Measurements from ENCODE around the gene DKK3. TPM values are rescaled to one million over a fixed set of nuclear protein-coding genes. Genes with fewer than 3 reads are reported as not detected.

The DKK3 gene
- total RNA-seq, 1 donor from 2014 or later, result 36.3 TPM

DNA sequence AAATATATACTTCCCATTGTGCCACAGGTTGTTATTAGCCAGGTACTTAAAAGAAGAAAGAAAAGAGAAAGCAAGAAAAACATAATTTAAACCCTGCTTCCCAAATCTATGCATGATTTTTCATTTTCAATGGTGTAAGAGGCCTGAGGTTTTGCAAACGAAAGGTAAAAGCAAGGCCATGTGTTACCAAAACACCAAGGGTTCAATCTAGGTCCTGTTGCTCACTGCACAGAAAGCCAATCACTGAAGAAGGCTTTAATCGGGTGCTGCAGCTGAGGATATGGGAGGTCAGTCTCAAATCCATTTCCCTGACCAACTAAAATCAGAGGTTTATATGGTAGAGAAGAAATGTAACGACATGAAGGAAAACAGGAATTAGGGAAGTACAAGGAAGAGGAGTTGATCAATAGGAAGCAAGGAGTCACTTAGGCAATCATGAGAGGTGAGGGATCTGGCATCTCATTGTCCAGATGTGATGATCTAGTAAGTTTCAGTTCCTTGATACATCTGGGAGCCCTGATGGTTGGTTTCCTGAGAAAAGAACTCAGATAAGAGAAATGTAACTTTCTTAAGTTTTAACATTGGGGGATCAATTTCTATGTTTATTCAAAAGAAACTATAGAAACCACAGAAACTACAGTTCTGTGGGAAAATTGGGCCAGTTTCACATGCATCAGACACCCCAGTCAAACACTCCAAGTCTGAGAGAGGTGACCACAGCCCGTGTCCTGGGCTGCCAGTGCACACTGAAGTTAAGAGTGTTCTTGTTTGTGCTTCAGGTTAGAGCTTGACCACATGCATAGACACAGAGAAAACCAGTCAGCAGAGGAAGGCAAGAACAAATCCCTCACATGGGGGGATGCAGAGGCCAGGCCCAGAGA lies 18.1 kb upstream of the DKK3 start:
- Mint-ChIP-seq H3K27ac (no peak overlapping the region), H3K4me1 (ENCODE audit: unreplicated experiment) (peaks cover 28% of the 10 kb centered on the region), H3K36me3 (peaks cover 9% of the 10 kb centered on the region), H3K27me3 (peaks cover 2% of the 10 kb centered on the region), H3K4me3 (no peak overlapping the region), H3K9me3 (peaks cover 14% of the 10 kb centered on the region)
- no peak for DNase-seq (ENCODE audit: extremely low spot score, unreplicated experiment)
- TF ChIP-seq, protein P1, sequence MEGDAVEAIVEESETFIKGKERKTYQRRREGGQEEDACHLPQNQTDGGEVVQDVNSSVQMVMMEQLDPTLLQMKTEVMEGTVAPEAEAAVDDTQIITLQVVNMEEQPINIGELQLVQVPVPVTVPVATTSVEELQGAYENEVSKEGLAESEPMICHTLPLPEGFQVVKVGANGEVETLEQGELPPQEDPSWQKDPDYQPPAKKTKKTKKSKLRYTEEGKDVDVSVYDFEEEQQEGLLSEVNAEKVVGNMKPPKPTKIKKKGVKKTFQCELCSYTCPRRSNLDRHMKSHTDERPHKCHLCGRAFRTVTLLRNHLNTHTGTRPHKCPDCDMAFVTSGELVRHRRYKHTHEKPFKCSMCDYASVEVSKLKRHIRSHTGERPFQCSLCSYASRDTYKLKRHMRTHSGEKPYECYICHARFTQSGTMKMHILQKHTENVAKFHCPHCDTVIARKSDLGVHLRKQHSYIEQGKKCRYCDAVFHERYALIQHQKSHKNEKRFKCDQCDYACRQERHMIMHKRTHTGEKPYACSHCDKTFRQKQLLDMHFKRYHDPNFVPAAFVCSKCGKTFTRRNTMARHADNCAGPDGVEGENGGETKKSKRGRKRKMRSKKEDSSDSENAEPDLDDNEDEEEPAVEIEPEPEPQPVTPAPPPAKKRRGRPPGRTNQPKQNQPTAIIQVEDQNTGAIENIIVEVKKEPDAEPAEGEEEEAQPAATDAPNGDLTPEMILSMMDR (conservative IDR thresholded peaks at IDR 0.05), result no peak

DNA sequence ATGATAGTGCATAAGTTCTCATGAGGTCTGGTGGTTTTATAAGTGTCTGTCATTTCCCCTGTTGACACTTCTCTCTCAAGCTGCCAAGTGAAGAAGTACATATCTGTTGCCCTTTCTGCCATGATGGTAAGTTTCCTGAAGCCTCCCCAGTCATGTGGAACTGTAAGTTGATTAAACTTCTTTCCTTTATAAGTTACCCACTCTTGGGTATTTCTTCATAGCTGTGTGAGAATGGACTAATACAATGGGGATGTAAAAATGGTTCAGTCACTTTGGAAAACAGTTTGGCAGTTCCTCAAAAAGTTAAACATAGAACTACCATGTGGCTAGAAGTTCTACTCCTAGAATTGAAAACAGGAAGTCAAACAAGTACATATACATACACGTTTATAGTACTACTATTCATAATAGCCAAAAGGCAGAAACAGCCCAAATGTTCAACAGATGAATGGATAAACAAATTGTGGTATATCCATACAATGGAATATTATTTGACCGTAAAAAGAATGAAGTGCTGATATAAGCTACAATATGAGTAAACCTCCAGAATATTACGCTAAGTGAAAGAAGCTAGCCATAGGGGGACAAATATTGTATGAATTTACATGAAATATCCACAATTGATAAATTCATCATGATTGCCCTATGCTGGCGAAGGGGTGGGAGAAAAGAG lies 16.0 kb upstream of the DKK3 start:
- TF ChIP-seq, protein P1 (conservative IDR thresholded peaks at IDR 0.05), result no peak
- H3K9me3 Mint-ChIP-seq, result peaks cover 14% of the 10 kb centered on the region
- peaks cover 32% of the 10 kb centered on the region for H3K4me1 Mint-ChIP-seq (ENCODE audit: unreplicated experiment)
- H3K4me3 Mint-ChIP-seq, result no peak overlapping the region
- no peak for DNase-seq (ENCODE audit: extremely low spot score, unreplicated experiment)
- H3K27ac Mint-ChIP-seq, result no peak overlapping the region
- H3K27me3 Mint-ChIP-seq, result peaks cover 2% of the 10 kb centered on the region
- peaks cover 9% of the 10 kb centered on the region for H3K36me3 Mint-ChIP-seq

DNA sequence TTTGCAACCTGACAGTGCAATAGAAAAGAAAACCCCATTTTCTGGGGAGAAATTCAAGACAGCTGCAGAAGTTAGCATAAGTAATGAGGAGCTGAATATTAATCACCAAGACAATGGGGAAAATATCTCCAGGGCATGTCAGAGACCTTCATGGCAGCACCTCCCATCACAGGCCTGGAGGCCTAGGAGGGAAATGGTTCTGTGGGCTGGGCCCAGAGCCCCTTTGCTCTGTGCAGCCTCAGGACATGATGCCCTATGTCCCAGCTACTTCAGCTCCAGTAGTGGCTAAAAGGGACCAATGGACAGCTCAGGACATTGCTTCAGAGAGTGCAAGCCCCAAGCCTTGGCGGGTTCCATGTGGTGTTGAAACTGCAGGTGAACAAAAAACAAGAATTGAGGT lies 14.6 kb upstream of the DKK3 start:
- TF ChIP-seq, protein P1 (conservative IDR thresholded peaks at IDR 0.05), result no peak
- Mint-ChIP-seq H3K4me3 (no peak overlapping the region), H3K27me3 (peaks cover 2% of the 10 kb centered on the region), H3K4me1 (ENCODE audit: unreplicated experiment) (peaks cover 25% of the 10 kb centered on the region), H3K9me3 (peaks cover 14% of the 10 kb centered on the region), H3K27ac (no peak overlapping the region), H3K36me3 (peaks cover 9% of the 10 kb centered on the region)
- no peak for DNase-seq (ENCODE audit: extremely low spot score, unreplicated experiment)

DNA sequence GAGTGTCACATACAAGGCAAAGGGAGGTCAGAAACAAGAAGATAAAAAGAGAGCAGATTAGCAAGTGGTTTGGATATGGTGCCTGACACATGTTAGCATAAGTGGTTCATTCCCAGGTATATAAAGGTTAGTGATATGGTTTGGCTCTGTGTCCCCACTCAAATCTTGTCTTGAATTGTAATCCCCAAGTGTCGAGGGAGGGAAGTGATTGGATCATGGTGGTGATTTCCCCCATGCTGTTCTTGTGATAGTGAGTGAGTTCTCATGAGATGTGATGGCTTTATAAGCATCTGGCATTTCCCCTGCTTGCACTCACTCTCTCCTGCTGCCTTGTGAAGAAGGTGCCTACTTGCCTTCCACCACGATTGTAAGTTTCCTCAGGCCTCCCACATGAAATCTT lies 12.1 kb upstream of the DKK3 start:
- no peak for DNase-seq (ENCODE audit: extremely low spot score, unreplicated experiment)
- peaks cover 9% of the 10 kb centered on the region for H3K36me3 Mint-ChIP-seq

DNA sequence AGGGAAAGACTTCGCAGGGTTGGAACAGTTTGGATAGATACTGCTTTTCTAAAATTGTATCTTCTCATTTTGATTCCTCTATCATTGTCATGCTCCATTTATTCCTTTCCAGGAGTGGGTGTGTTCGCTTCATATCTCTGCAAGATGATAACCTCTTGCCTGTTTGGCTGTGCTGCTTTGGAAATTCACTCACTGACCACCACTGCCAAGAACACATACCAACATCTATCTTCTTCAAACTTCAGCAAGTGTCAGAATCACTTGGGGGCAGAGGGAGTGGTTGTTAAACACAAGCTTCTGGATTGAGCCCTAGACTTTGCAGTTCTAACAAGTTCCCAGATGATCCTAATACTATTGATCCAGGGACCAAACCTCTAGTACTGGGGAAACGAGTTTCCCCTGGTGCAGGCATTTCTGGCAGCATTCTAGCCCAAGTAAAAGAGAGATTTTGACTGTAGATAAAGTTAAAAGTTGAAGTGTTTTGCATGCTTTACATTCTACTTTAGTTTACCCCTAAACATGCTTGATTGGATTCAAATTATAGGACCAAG lies 11.5 kb upstream of the DKK3 start:
- peaks cover 9% of the 10 kb centered on the region for H3K36me3 Mint-ChIP-seq
- peak overlapping the region; percentile 2 for H3K27ac Mint-ChIP-seq
- peaks cover 14% of the 10 kb centered on the region for H3K9me3 Mint-ChIP-seq
- no peak overlapping the region for H3K4me3 Mint-ChIP-seq
- TF ChIP-seq, protein P1 (conservative IDR thresholded peaks at IDR 0.05), result no peak
- peaks cover 16% of the 10 kb centered on the region for H3K4me1 Mint-ChIP-seq (ENCODE audit: unreplicated experiment)
- H3K27me3 Mint-ChIP-seq, result no peaks in the 10 kb centered on the region
- no peak for DNase-seq (ENCODE audit: extremely low spot score, unreplicated experiment)

More for the DNA sequence above, 12.1 kb upstream of the DKK3 start:
- Mint-ChIP-seq H3K4me1 (ENCODE audit: unreplicated experiment) (peaks cover 16% of the 10 kb centered on the region), H3K9me3 (peaks cover 14% of the 10 kb centered on the region), H3K27me3 (no peaks in the 10 kb centered on the region), H3K27ac (peak overlapping the region; percentile 2), H3K4me3 (no peak overlapping the region)
- TF ChIP-seq, protein P1 (conservative IDR thresholded peaks at IDR 0.05), result no peak

All from type B pancreatic cell (in vitro differentiated cells).